CD4-positive, alpha-beta T cell treated with Interleukin-1 beta for 1 hour (primary cell): Measurements from ENCODE around the gene SRPX2.
"Not testable (repeated sequence)": the region's sequence is repeated elsewhere in the genome, so short reads cannot be mapped to it uniquely, and the experiment has no call there.

ENCODE experiments used
- DNase-seq, 2 donors: peaks; one replicate each; pipeline ENCODE4 v3.0.0-alpha.2; 2020 to 2022

The SRPX2 gene

DNA sequence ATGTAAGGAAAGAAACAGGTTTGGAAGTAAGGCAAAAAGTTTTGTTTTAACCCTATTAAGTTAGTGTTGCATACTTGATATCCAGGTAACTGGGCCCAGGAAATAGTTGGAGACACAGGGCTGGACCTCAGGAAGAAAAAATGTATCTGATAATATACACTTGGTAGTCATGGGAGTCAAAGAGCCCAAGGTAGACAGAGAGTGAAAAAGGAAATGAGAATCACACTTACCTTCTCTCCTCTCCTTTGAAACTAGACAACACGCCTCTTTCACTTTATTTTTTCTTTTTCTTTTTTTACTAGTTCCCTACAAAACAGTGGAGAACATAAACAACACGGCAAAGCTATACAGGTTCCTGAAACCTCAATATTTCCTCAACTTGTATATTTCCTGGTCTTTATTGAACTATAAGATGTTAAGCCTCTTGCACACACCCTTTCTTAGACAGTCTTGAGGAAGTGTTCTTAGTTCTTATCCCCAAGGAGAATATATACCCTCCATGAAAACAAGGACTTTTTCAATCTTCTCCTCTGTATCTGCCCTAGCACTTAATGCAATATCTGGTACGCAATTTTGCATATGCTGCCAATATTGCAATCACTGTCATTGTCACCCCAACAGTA is 60.7 kb downstream of the SRPX2 start:
- no peak for DNase-seq

DNA sequence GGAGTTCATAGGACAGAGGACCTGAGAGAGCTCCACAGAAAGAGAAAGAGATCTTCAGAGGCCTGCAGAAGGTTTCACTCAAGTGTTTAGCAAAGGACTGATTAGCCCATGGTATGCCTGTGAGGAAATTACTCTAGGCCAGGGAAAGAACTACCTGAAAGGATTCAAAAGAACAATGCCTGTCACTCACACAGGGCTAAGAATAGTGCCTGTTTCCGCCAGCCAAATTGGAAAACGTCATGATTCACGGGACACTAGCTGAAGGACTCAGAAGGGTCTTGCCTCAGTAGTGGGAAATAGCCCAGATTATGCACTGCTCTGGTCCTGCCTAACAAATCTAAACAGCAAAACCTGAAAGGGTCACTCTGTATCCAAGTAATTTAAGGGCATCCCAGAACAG is 66.8 kb downstream of the SRPX2 start:
- no peak for DNase-seq

DNA sequence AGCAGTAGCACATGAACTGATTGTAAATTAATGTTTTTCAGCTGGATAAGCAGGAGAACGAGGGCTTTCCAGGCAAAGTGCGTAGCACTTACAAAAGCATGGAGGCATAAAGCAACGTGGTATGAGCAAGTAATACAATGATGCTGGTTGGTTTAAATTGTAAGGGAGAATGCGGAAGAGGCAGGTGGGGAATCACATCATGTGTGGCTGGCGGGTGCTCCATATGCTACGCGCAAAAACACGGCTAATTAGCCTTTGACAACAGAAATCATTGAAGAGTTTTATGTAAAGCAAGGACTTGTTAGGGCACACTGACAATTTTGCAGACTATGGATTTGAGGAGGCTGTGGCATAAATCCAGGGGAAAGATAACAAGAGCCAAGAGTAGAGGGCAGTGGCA is 73.4 kb downstream of the SRPX2 start:
- no peak for DNase-seq

DNA sequence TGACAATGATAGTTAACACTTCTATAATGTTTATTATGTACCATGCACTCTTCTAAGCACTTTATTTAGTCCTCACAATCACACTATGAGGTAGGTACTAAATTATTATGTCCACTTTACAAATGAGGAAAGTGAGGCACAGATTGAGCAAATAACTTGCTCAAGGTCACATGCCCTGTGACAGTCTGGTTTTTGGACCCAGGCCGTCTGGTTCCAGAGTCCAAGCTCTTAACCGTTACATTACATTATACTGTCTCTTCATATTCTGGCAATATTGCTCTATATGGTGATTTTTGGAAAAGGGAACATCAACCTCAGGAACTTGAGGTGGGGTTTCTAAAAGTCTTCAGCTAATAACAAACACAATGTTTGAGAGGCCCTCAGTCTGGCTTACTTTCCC is 75.1 kb downstream of the SRPX2 start:
- DNase-seq, result no peak

DNA sequence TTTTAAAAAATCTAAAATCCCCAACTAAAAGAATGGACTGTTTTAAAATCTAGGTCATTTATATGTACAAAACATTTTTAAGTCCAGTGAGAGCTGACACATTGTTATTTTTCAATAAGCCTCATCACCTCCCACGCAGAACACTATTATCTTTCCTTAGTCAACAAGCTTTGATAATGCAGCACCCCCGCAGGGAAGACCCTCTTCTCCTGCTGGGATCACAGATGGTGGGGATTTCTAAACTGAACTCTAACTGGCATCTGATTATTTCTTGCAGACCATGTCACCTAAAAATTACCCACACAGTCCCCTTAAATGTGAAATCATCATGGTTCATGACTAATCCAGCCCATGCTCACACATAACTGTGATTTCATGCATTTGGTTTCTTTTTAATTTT is 76.3 kb downstream of the SRPX2 start:
- DNase-seq, result no peak

DNA sequence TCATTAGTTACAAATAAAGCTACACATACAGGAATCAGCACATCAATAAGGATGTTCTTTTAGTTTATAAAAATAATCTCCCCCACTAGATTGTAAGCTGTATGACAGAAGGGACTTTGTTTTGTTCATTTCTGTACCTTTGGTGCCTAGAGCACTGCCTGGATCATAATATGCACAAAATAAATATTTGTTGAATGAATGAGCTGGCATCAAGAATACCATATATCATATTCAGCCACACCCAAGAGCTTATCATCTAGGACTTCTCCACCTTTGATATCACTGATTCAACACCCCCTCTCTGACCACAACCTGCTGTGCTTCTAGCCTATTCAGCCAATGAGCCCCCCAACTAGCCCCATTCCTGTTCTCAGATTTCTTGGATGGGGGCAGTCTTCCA is 77.3 kb downstream of the SRPX2 start:
- DNase-seq, result no peak

DNA sequence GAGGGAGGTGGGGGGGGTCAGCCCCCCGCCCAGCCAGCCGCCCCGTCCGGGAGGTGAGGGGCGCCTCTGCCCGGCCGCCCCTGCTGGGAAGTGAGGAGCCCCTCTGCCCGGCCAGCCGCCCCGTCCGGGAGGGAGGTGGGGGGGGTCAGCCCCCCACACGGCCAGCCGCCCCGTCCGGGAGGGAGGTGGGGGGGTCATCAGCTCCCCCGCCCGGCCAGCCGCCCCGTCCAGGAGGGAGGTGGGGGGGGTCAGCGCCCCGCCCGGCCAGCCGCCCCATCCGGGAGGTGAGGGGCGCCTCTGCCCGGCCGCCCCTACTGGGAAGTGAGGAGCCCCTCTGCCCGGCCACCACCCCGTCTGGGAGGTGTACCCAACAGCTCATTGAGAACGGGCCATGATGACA is 80.0 kb downstream of the SRPX2 start:
- DNase-seq, result not testable (repeated sequence)
